MM.1S (cell line): ENCODE results near the gene EIF1AX.

Experiments
- DNase-seq: peaks from one replicate; pipeline ENCODE4 v3.0.0-alpha.2; 2015
- H2AFZ ChIP-seq: fragments of 300-600 bp; sonication (generic); 2 replicates; pipeline ENCODE4 v1.6.0; 2016; ENCODE audit warnings: antibody characterized with exemption, low read length
- H3F3A ChIP-seq: fragments of 300-600 bp; sonication (generic); 2 replicates; pipeline ENCODE4 v1.6.1; 2016; ENCODE audit warnings: mild to moderate bottlenecking, antibody characterized with exemption, low read length, moderate library complexity, mixed read lengths; ENCODE audit not compliant: insufficient read depth
- H3K27ac ChIP-seq: fragments of 300-600 bp; sonication (generic); 2 replicates; pipeline ENCODE4 v1.5.1; 2016; ENCODE audit warnings: mild to moderate bottlenecking, low read length
- H3K27me3 ChIP-seq: fragments of 300-600 bp; sonication (generic); replicated peaks from 2 replicates; pipeline ENCODE4 v1.6.0; 2016; ENCODE audit warnings: low read length; ENCODE audit not compliant: insufficient read depth
- H3K36me3 ChIP-seq: fragments of 300-600 bp; sonication (generic); replicated peaks from 2 replicates; pipeline ENCODE4 v1.6.1; 2016; ENCODE audit warnings: mild to moderate bottlenecking, low read length, mixed read lengths; ENCODE audit not compliant: insufficient read depth
- H3K4me1 ChIP-seq: fragments of 300-600 bp; sonication (generic); 2 replicates; pipeline ENCODE4 v1.6.1; 2016; ENCODE audit warnings: low read length, mixed read lengths
- H3K4me2 ChIP-seq: fragments of 300-600 bp; sonication (generic); 2 replicates; pipeline ENCODE4 v1.6.0; 2016; ENCODE audit warnings: low read depth, low read length
- H3K4me3 ChIP-seq: fragments of 300-600 bp; sonication (generic); 2 replicates; pipeline ENCODE4 v1.5.1; 2016; ENCODE audit warnings: low read length, mixed read lengths
- H3K79me2 ChIP-seq: fragments of 300-600 bp; sonication (generic); 2 replicates; pipeline ENCODE4 v1.6.1; 2016; ENCODE audit warnings: mixed run types, low read length, mixed read lengths
- H3K9ac ChIP-seq: fragments of 300-600 bp; sonication (generic); 2 replicates; pipeline ENCODE4 v1.6.1; 2016; ENCODE audit warnings: low read length, mixed read lengths
- H3K9me2 ChIP-seq: fragments of 300-600 bp; sonication (generic); replicated peaks from 2 replicates; pipeline ENCODE4 v1.6.1; 2016; ENCODE audit warnings: mild to moderate bottlenecking, low read length, mixed read lengths; ENCODE audit not compliant: insufficient read depth
- H3K9me3 ChIP-seq: fragments of 300-600 bp; sonication (generic); replicated peaks from 2 replicates; pipeline ENCODE4 v1.6.1; 2016; ENCODE audit warnings: mild to moderate bottlenecking, low read length, mixed read lengths; ENCODE audit not compliant: insufficient read depth
- H4K20me1 ChIP-seq: fragments of 300-600 bp; sonication (generic); 2 replicates; pipeline ENCODE4 v1.6.1; 2016; ENCODE audit warnings: mild to moderate bottlenecking, low read length, moderate library complexity, mixed read lengths; ENCODE audit not compliant: insufficient read depth
- EZH2 ChIP-seq: fragments of 300-600 bp; sonication (generic); optimal IDR thresholded peaks from 2 replicates; pipeline ENCODE3; 2017; ENCODE audit warnings: low read depth, mild to moderate bottlenecking, antibody characterized with exemption, low read length, mixed read lengths
- EZH2phosphoT487 ChIP-seq: fragments of 300-600 bp; sonication (generic); IDR thresholded peaks from 2 replicates; pipeline ENCODE4 v1.6.1; 2018; ENCODE audit warnings: antibody characterized with exemption, low read length
- TF ChIP-seq, protein P1 (sequence below): fragments of 300-600 bp; sonication (generic); IDR thresholded peaks from 2 replicates; pipeline ENCODE4 v1.5.1; 2016; ENCODE audit warnings: antibody characterized with exemption, low read length, mixed read lengths

Gene EIF1AX

GRCh38 chrX:20101934-20102581 is 39.6 kb downstream of the EIF1AX start:
- no peaks in the 10 kb centered on the region for H3K9me3 ChIP-seq
- H3K9ac ChIP-seq: no peak overlapping the region
- no peaks in the 10 kb centered on the region for H3K9me2 ChIP-seq
- H3K27me3 ChIP-seq: no peaks in the 10 kb centered on the region
- no peak overlapping the region for H3K27ac ChIP-seq
- no peak overlapping the region for H2AFZ ChIP-seq
- H4K20me1 ChIP-seq: no peaks in the 10 kb centered on the region
- H3K79me2 ChIP-seq: no peaks in the 10 kb centered on the region
- H3K4me2 ChIP-seq: no peak overlapping the region
- DNase-seq: no peak
- H3K4me1 ChIP-seq: no peaks in the 10 kb centered on the region
- H3F3A ChIP-seq: no peaks in the 10 kb centered on the region
- no peak overlapping the region for H3K4me3 ChIP-seq
- no peaks in the 10 kb centered on the region for H3K36me3 ChIP-seq
- TF ChIP-seq EZH2phosphoT487: no peak
- TF ChIP-seq, protein P1, sequence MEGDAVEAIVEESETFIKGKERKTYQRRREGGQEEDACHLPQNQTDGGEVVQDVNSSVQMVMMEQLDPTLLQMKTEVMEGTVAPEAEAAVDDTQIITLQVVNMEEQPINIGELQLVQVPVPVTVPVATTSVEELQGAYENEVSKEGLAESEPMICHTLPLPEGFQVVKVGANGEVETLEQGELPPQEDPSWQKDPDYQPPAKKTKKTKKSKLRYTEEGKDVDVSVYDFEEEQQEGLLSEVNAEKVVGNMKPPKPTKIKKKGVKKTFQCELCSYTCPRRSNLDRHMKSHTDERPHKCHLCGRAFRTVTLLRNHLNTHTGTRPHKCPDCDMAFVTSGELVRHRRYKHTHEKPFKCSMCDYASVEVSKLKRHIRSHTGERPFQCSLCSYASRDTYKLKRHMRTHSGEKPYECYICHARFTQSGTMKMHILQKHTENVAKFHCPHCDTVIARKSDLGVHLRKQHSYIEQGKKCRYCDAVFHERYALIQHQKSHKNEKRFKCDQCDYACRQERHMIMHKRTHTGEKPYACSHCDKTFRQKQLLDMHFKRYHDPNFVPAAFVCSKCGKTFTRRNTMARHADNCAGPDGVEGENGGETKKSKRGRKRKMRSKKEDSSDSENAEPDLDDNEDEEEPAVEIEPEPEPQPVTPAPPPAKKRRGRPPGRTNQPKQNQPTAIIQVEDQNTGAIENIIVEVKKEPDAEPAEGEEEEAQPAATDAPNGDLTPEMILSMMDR: no peak
- TF ChIP-seq EZH2: no peak

- no peaks in the 10 kb centered on the region for H3K9me2 ChIP-seq
- TF ChIP-seq, protein P1: no peak
- no peak for TF ChIP-seq EZH2
- TF ChIP-seq EZH2phosphoT487: no peak
- H3K27ac ChIP-seq: no peak overlapping the region
- H3K4me3 ChIP-seq: no peak overlapping the region
- no peaks in the 10 kb centered on the region for H3K9me3 ChIP-seq
- no peaks in the 10 kb centered on the region for H4K20me1 ChIP-seq
- H3K36me3 ChIP-seq: no peaks in the 10 kb centered on the region
- no peak overlapping the region for H2AFZ ChIP-seq
- H3K79me2 ChIP-seq: no peaks in the 10 kb centered on the region
- DNase-seq: no peak
- H3K9ac ChIP-seq: no peak overlapping the region
- H3F3A ChIP-seq: no peaks in the 10 kb centered on the region
- H3K27me3 ChIP-seq: no peaks in the 10 kb centered on the region
- H3K4me1 ChIP-seq: no peaks in the 10 kb centered on the region
- H3K4me2 ChIP-seq: no peak overlapping the region
Observed at GRCh38 chrX:20091499-20091898, 50.1 kb downstream of the EIF1AX start.

DNA sequence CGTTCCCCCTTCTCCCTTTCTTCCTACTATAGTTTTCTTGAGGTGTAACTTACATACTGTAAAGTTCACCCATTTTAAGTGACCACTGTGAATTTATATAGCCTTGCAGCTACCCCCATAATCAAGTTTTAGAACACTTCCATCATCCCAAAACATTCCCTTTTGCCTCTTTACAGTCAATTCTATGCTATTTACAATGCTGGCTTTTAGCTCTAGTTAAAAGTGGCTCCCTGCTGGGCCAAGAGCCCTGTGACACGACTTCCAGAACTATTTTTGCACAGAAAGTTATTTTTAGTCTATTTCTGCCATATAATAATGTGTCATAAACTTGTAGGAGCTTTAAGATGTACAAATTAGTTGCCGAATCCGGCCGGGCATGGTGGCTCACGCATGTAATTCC is 51.8 kb downstream of the EIF1AX start:
- H3K9me3 ChIP-seq: no peaks in the 10 kb centered on the region
- no peak overlapping the region for H3K4me3 ChIP-seq
- no peak for TF ChIP-seq EZH2phosphoT487
- TF ChIP-seq, protein P1: no peak
- no peak for TF ChIP-seq EZH2
- no peaks in the 10 kb centered on the region for H3F3A ChIP-seq
- H3K27me3 ChIP-seq: no peaks in the 10 kb centered on the region
- DNase-seq: no peak
- no peaks in the 10 kb centered on the region for H3K4me1 ChIP-seq
- H3K36me3 ChIP-seq: no peaks in the 10 kb centered on the region
- H3K9ac ChIP-seq: no peak overlapping the region
- no peak overlapping the region for H3K4me2 ChIP-seq
- H3K27ac ChIP-seq: no peak overlapping the region
- no peaks in the 10 kb centered on the region for H4K20me1 ChIP-seq
- no peaks in the 10 kb centered on the region for H3K9me2 ChIP-seq
- H2AFZ ChIP-seq: no peak overlapping the region
- H3K79me2 ChIP-seq: no peaks in the 10 kb centered on the region
